Transverse colon (tissue), 4 donors: ENCODE data around the gene RHOD. TPM values are rescaled to one million over a fixed set of nuclear protein-coding genes. Genes with fewer than 3 reads are reported as not detected.

Experiments used
- DNase-seq: peaks from one replicate; pipeline ENCODE4 v3.0.0-alpha.2; 2019
- H3K27ac ChIP-seq, 4 donors: fragments of 200-600 bp; sonication (generic); 2 replicates each; pipeline ENCODE4 v1.5.1; 2016 to 2018; ENCODE audit warnings: inconsistent platforms in 4 of 4
- H3K27me3 ChIP-seq: fragments of 200-600 bp; sonication (generic); 2 replicates; pipeline ENCODE4 v1.5.1; 2017; ENCODE audit warnings: inconsistent platforms
- H3K36me3 ChIP-seq, 4 donors: fragments of 200-600 bp; sonication (generic); 2 replicates each; pipeline ENCODE4 v1.5.1; 2017 to 2019; ENCODE audit warnings: inconsistent platforms in 4 of 4
- H3K4me1 ChIP-seq, 4 donors: fragments of 200-600 bp; sonication (generic); 2 replicates each; pipeline ENCODE4 v1.5.1; 2017 to 2020; ENCODE audit warnings: inconsistent platforms in 4 of 4
- H3K4me3 ChIP-seq, 4 donors: fragments of 200-600 bp; sonication (generic); 1 replicate in 1 of 4; 2 replicates in 3 of 4; pipeline versions ENCODE4 v1.5.1 to v1.6.1; 2017 to 2019; ENCODE audit warnings: inconsistent platforms in 4 of 4
- H3K9me3 ChIP-seq, 2 donors: fragments of 200-600 bp; sonication (generic); 2 replicates each; pipeline ENCODE4 v1.5.1; 2017 to 2019; ENCODE audit warnings: inconsistent platforms in 2 of 2
- CTCF ChIP-seq, 5 experiments: fragments of 200-600 bp in 3 of 5; fragments of 450-650 bp in 2 of 5; sonication (generic) in 3 of 5; IDR thresholded peaks; 1 replicate in 2 of 5; 2 replicates in 3 of 5; pipeline ENCODE4 v1.5.1; 2016 to 2017; ENCODE audit warnings: antibody characterized with exemption in 5 of 5, inconsistent platforms in 3 of 5, mild to moderate bottlenecking in 2 of 5, moderate library complexity in 1 of 5
- EP300 ChIP-seq: sonication (generic); formaldehyde crosslinking; IDR thresholded peaks from one replicate; pipeline ENCODE4 v1.6.1; 2017; ENCODE audit warnings: antibody characterized with exemption, low read depth
- POLR2A ChIP-seq: fragments of 450-650 bp; IDR thresholded peaks from one replicate; pipeline ENCODE4 v1.6.1; 2016; ENCODE audit warnings: antibody characterized with exemption, mild to moderate bottlenecking, moderate library complexity
- POLR2AphosphoS5 ChIP-seq, 3 donors: sonication (generic); formaldehyde crosslinking; IDR thresholded peaks; one replicate each; pipeline ENCODE4 v1.6.1; 2016; ENCODE audit warnings: antibody characterized with exemption in 3 of 3
- WGBS, 2 donors: methylation state at CpG; one replicate each; pipeline ENCODE4 v1.1.5; 2018; ENCODE audit warnings: low coverage in 1 of 2; 5-methylcytosine and 5-hydroxymethylcytosine counted together
- in situ Hi-C, 4 donors: fragments of 200-750 bp; cut with MboI; loops; one replicate each; pipeline versions ENCODE4 v1.15.0 to v1.15.1; 2017; ENCODE audit warnings: low sequenced_read_pairs in 3 of 4, low pct_ligation_motif_present in 1 of 4, low pct_unique_long_range_greater_than_20kb in 1 of 4
- intact Hi-C: fragments of 100-400 bp; cut with DNase I; formaldehyde crosslinking; loops from one replicate; pipeline ENCODE4 v1.15.1; 2023; ENCODE audit warnings: low total_unique reads
- total RNA-seq, 4 donors: library from RNA; depleted of rRNA; stranded (reverse); fragments of >200 nt; gene quantifications; one replicate each; pipeline ENCODE4 v1.1.0, GENCODE V29; 2016

The RHOD gene
- total RNA-seq, 4 donors from 2014 or later: 1.2 to 54.6 (median 5.8) TPM

- 92% methylated on average over 13 of the region's 22 CpGs; no CpG with 5 or more reads in 1 of the 2 donors for WGBS, 2 donors
- in situ Hi-C loops: no loop called here
- Histone ChIP-seq H3K27ac (no peak overlapping the region), H3K36me3 (no peaks in the 10 kb centered on the region), H3K27me3 (no peaks in the 10 kb centered on the region), H3K9me3 (no peaks in the 10 kb centered on the region), H3K4me1 (no peaks in the 10 kb centered on the region), H3K4me3 (no peak overlapping the region)
- no peak for DNase-seq
- TF ChIP-seq POLR2A (no peak), CTCF (IDR thresholded peaks at IDR 0.05) (no peak), EP300 (no peak), POLR2AphosphoS5 (IDR thresholded peaks at IDR 0.05) (no peak)
- intact Hi-C loops: no loop called here
These were observed 8.0 kb upstream of the RHOD start for GRCh38 chr11:67048515-67049130.

- Histone ChIP-seq H3K9me3 (no peaks in the 10 kb centered on the region), H3K36me3 (no peaks in the 10 kb centered on the region), H3K27ac (no peak overlapping the region), H3K4me3 (no peak overlapping the region), H3K4me1 (peaks cover 0 to 8% (median 1%) of the 10 kb centered on the region in 4 donors), H3K27me3 (no peaks in the 10 kb centered on the region)
- in situ Hi-C loops (no loop called here), intact Hi-C loops (no loop called here)
- DNase-seq: no peak
- no peak for TF ChIP-seq POLR2A
- 92% methylated on average over 3 of the region's 3 CpGs; no CpG with 5 or more reads in 1 of the 2 donors for WGBS, 2 donors
These were observed 6.5 kb upstream of the RHOD start for GRCh38 chr11:67050139-67050538.

- DNase-seq: no peak
- Histone ChIP-seq H3K9me3 (no peaks in the 10 kb centered on the region), H3K27ac (no peak overlapping the region), H3K36me3 (no peaks in the 10 kb centered on the region), H3K4me3 (no peak overlapping the region), H3K4me1 (peaks cover 11 to 20% (median 13%) of the 10 kb centered on the region in 4 donors), H3K27me3 (no peaks in the 10 kb centered on the region)
- TF ChIP-seq EP300 (no peak), CTCF (IDR thresholded peaks at IDR 0.05) (no peak), POLR2AphosphoS5 (IDR thresholded peaks at IDR 0.05) (no peak), POLR2A (no peak)
- in situ Hi-C loops (no loop called here), intact Hi-C loops (no loop called here)
- 86 to 87% methylated on average over 5 to 9 of the region's 9 CpGs for WGBS, 2 donors
These were observed 5.3 kb upstream of the RHOD start for GRCh38 chr11:67051180-67051893.

GRCh38 chr11:67051945-67052488 is 4.6 kb upstream of the RHOD start:
- H3K9me3 ChIP-seq: no peaks in the 10 kb centered on the region
- in situ Hi-C loops: no loop called here
- no peak overlapping the region for H3K27ac ChIP-seq
- no peak for TF ChIP-seq POLR2AphosphoS5 (IDR thresholded peaks at IDR 0.05)
- peaks cover 11 to 25% (median 16%) of the 10 kb centered on the region in 4 donors for H3K4me1 ChIP-seq
- DNase-seq: no peak
- WGBS, 2 donors: 89 to 97% methylated on average over 3 to 4 of the region's 4 CpGs
- no peak overlapping the region for H3K4me3 ChIP-seq
- intact Hi-C loops: no loop called here
- H3K36me3 ChIP-seq: no peaks in the 10 kb centered on the region
- no peaks in the 10 kb centered on the region for H3K27me3 ChIP-seq

GRCh38 chr11:67052891-67053290 is 3.8 kb upstream of the RHOD start:
- no peak for DNase-seq
- Histone ChIP-seq H3K4me3 (no peak overlapping the region), H3K36me3 (no peaks in the 10 kb centered on the region), H3K27me3 (no peaks in the 10 kb centered on the region), H3K9me3 (no peaks in the 10 kb centered on the region), H3K27ac (no peak overlapping the region), H3K4me1 (peaks cover 11 to 28% (median 19%) of the 10 kb centered on the region in 4 donors)
- WGBS, 2 donors: 83% methylated on average over 5 of the region's 5 CpGs; no CpG with 5 or more reads in 1 of the 2 donors
- in situ Hi-C loops: no loop called here
- intact Hi-C loops: no loop called here
- no peak for TF ChIP-seq POLR2AphosphoS5 (IDR thresholded peaks at IDR 0.05)
- TF ChIP-seq POLR2A: no peak
- TF ChIP-seq CTCF (IDR thresholded peaks at IDR 0.05): no peak
- TF ChIP-seq EP300: no peak
